ENCODE results near the gene TNNT3. TPM values are rescaled to one million over a fixed set of nuclear protein-coding genes. Genes with fewer than 3 reads are reported as not detected.

Gene TNNT3
- total RNA-seq, 1 donor from 2014 or later: not detected

DNA sequence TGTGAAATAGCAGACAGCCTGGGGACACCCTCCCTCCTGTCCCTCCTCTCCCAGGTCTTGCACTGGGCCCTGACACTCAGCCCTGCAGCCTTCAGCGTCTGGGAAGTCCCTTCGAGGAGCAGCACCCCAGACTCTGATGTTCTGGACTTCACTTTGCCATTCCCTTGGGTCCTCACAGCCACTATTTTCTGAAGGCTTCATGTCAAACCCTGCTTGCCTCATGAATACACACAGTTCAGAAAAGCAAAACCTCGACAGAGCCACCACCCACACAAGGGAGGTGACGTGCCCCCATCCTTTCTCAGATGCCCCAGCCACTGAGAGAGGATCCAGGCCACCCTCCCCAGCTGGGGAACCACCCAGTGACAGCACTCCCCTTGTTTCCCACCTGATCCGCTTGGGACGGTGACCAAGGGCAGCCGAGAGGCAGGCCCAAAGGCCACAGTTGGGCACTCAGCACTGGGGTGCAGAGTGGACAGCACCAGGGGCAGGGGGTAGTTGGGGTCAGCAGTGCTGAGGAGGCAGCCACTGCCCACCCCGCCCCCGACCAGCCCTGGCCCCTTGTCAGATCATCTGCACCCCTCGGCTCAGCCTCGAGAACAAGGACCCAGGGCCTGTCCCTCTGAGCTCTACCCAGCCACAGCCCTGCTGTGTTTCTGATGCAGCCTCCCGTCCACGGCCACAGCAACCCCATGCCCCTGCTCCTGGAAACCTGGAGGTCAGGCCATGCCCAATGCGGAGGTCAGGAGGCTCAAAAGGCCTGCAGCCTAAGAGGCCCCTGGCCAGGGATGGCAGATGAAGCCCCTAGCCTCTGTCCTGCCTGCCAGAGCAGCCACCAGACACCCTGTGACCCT is 3.1 kb upstream of the TNNT3 start:
- H3K4me1 Mint-ChIP-seq (ENCODE audit: low read depth): no peaks in the 10 kb centered on the region
- no peaks in the 10 kb centered on the region for H3K9me3 Mint-ChIP-seq (ENCODE audit: low read depth)
- no peak overlapping the region for H3K27ac Mint-ChIP-seq
- no peak overlapping the region for H3K4me3 Mint-ChIP-seq (ENCODE audit: low read depth)
- TF ChIP-seq, protein P1, sequence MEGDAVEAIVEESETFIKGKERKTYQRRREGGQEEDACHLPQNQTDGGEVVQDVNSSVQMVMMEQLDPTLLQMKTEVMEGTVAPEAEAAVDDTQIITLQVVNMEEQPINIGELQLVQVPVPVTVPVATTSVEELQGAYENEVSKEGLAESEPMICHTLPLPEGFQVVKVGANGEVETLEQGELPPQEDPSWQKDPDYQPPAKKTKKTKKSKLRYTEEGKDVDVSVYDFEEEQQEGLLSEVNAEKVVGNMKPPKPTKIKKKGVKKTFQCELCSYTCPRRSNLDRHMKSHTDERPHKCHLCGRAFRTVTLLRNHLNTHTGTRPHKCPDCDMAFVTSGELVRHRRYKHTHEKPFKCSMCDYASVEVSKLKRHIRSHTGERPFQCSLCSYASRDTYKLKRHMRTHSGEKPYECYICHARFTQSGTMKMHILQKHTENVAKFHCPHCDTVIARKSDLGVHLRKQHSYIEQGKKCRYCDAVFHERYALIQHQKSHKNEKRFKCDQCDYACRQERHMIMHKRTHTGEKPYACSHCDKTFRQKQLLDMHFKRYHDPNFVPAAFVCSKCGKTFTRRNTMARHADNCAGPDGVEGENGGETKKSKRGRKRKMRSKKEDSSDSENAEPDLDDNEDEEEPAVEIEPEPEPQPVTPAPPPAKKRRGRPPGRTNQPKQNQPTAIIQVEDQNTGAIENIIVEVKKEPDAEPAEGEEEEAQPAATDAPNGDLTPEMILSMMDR (IDR thresholded peaks at IDR 0.05; ENCODE audit: unreplicated experiment): no peak
- peaks cover 20% of the 10 kb centered on the region for H3K27me3 Mint-ChIP-seq
- DNase-seq (ENCODE audit: low spot score, unreplicated experiment): no peak
- H3K36me3 Mint-ChIP-seq (ENCODE audit: insufficient read depth): no peaks in the 10 kb centered on the region

DNA sequence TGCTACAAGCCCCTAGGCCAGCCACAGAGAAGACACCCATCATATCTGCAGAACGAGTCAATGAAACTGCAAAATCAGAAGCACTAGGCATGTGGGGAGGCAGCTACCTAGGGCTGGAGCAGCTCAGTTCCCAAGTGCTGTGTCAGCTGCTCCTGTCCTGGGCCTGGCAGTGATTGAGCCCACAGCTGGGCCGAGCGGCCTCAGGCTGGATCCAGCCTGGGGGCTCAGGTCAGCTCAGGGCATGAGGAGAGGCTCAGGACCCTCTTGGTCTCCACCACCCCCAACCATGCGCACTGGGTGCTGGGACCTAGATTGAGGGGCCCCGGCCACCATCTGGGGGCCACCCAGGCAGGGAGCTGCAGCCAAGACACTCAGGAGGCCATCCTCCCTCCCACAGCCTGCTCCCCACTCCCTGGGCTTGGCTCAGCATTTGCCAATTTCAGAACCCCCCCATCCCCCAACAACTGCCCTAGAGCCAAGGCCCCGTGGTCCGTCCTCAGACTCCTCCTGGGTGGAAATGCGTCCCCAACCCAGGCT is 2.4 kb upstream of the TNNT3 start:
- Mint-ChIP-seq H3K36me3 (ENCODE audit: insufficient read depth) (no peaks in the 10 kb centered on the region), H3K4me3 (ENCODE audit: low read depth) (no peak overlapping the region), H3K4me1 (ENCODE audit: low read depth) (no peaks in the 10 kb centered on the region), H3K9me3 (ENCODE audit: low read depth) (no peaks in the 10 kb centered on the region), H3K27me3 (peaks cover 23% of the 10 kb centered on the region), H3K27ac (no peak overlapping the region)
- no peak for DNase-seq (ENCODE audit: low spot score, unreplicated experiment)
- TF ChIP-seq, protein P1 (IDR thresholded peaks at IDR 0.05; ENCODE audit: unreplicated experiment): no peak

DNA sequence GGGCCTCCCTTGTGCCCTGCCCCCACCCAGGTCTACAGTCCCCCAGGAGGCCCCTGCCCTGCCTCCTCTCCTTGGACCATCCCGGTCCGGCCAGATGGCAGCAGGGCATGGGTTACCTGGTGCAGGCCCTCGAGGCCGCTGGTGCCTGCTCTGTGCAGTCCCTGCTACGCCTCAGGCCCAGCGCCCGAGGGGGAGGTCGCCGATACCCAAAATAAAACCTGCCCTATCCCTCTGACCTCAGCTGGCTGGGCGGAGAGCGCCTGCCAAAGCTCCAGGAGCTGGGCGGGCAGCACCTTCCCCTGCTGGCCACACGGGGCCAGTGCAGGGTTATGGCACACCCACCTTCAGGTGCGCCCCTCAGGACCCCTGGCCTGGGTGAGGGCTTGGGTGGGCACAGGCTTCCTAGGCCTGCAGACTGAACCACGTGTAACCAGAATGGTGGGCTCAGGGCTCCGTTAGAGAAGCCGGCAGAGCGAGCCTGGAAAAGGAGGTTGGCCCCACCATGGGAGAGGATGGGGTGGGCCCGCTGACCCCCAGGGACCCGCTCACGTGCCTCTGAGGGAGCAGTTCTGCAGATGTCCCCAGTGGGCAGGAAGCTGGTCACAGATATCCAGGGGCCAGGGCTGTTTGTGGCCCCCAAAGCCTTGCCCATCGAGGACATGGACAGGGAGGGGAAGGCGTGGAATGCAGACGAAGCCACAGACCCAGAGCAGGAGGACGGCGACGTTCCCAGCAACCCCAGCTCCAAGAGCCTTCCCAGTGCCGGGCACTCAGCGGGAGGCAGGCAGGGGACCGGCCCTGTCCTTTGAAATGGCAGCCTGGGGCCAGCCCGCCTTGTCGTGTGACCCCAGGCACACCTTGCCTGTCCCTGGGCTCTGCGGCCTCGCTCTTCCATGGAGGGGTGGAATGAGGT is 1.7 kb upstream of the TNNT3 start:
- no peak for DNase-seq (ENCODE audit: low spot score, unreplicated experiment)
- peaks cover 21% of the 10 kb centered on the region for H3K27me3 Mint-ChIP-seq
- no peaks in the 10 kb centered on the region for H3K4me1 Mint-ChIP-seq (ENCODE audit: low read depth)
- TF ChIP-seq, protein P1 (IDR thresholded peaks at IDR 0.05; ENCODE audit: unreplicated experiment): peak; percentile 47
- H3K9me3 Mint-ChIP-seq (ENCODE audit: low read depth): no peaks in the 10 kb centered on the region
- H3K4me3 Mint-ChIP-seq (ENCODE audit: low read depth): no peak overlapping the region
- H3K36me3 Mint-ChIP-seq (ENCODE audit: insufficient read depth): no peaks in the 10 kb centered on the region
- H3K27ac Mint-ChIP-seq: no peak overlapping the region

DNA sequence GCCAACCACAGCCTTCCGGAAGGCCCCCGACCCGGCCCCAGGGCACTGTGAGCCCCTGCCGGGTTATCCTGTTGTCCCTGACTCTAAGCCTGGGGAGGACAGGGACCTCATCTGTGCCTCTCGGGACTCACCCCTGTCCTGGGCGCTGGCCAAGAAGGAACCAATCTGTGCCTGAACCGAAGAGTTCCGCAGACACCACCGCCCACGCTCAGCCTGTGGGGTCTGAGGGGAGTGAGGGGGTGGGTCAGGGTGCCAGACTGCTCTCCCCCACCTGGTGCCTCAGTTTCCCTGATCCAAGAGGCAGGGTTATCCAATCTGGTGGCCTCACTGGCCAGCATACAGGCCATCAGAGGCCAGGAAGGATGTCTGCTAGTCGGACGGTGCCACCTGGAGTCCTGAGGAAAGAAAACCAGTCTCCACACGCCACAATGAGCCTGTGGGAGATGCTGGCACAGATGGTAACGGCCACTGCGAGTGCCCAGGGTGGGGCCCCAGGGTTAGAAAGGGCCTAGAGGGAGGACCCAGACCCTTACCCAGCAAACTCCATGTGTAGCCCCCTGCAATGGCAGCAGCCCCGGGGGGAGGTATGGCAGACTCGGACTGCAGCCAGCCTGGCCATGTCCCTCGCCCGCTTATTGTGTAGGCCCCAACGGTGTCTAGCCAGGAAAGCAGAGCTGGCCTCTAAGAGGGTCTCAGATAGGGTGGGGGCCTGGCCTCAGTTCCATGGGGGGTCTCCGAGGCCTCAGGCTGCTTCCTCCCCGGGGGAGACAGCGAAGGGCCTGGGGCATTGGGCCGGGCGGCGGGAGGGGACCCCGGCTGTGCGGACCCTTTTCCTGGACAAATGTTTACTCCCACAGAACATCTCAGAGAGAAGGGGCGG is 827 bp upstream of the TNNT3 start:
- H3K27ac Mint-ChIP-seq: no peak overlapping the region
- DNase-seq (ENCODE audit: low spot score, unreplicated experiment): no peak
- H3K9me3 Mint-ChIP-seq (ENCODE audit: low read depth): no peaks in the 10 kb centered on the region
- H3K27me3 Mint-ChIP-seq: peaks cover 20% of the 10 kb centered on the region
- H3K36me3 Mint-ChIP-seq (ENCODE audit: insufficient read depth): no peaks in the 10 kb centered on the region
- no peaks in the 10 kb centered on the region for H3K4me1 Mint-ChIP-seq (ENCODE audit: low read depth)
- no peak overlapping the region for H3K4me3 Mint-ChIP-seq (ENCODE audit: low read depth)
- TF ChIP-seq, protein P1 (IDR thresholded peaks at IDR 0.05; ENCODE audit: unreplicated experiment): no peak

Data from progenitor cell of endocrine pancreas (in vitro differentiated cells).